NCI-H187 (cell line): ENCODE results near the gene NSMCE3.

Source experiments
- DNase-seq, 2 experiments: peaks; one replicate each; lab custom pipeline; 2025; lab: John Stamatoyannopoulos, UW

NSMCE3 gene

DNA sequence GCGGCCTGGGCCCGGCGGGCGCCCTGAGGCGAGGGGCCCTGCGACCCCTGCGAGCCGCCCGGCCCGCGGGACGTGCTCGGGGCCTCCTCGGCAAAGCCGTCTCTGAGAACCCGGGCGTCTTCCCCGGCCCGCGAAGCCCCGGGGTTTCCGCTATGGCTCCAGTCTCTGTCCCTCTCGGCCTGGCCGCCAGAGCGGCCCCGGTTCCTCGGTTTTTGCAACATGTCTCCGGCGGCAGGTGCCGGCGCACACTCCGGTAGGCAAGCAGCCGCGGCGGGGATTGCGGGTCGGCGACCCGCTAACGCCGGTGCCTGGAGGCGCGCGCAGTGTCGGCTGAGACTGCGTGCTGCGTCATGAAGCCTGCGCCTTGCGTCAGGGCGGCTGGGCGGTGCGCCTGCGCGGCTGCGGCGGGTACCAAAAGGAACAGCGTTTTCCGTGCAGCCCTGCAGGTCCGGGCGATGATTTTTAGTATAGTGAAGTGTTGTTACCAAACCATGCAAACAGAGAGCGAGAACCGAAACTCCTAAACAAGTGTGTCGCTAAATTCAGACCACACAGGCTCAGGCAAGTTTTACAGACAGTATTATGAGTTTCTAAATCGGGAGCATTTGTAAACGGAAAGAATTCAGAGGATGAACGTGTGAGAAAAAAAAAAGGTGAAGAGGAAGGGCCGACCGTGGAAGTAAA is at the start of gene NSMCE3:
Gene NSMCE3 (minus strand): TSS at position 338 of the 684 bp plus-strand sequence. CDS start 117 bp downstream, at position 221.
- DNase-seq = peak; percentile 27 to 30

DNA sequence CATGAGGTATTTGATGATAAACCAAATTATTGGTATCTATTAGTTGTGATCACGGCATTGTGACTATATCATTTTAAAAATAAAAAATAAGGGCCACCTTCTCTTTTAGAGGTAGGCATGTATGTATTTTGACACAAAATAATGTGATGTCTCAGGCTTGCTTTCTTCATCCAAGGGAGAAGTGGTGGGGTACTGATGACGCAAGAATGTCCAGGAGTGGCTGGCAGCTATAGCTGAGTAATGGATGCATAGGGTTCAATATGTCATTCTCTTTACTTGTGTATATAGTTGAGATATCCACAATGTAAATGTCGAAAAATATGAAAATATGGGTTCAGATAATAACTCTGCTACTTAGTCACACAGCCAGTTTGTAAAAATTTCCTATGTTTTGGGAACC is 46.8 kb upstream of the NSMCE3 start:
- DNase-seq = no peak

DNA sequence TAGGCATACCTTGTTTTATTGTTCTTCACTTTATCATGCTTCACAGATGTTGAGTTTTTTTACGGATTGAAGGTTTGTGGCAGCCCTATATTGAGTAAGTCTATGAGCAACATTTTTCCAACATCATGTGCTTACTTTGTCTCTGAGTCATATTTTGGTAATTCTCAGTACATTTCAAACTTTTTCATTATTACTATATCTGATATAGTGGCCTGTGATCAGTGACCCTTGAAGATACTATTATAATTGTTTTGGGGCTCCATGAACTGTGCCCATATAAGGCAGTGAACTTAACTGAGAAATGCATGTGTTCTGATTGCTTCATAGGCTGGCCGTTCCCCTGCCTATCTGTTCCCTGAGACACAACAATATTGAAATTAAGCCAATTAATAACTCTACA is 42.8 kb upstream of the NSMCE3 start:
- DNase-seq = no peak

DNA sequence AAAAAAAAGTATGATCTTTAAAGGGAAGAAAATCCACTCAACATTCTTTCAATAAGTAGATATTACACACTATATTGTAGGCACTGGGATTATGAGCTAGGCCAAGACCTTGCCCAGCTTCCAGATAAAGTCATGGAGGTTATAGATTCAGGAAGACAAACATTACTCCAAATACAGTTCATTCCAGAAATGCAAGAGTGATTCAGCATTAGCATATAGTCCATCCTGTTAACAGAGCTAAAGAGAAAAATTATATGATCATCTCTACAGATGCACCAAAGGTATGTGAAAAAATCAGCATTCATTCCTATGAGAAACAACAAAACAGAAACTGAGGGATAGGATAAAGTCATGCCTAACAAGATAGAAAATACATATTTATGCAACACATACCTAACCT is 42.1 kb upstream of the NSMCE3 start:
- DNase-seq = no peak

DNA sequence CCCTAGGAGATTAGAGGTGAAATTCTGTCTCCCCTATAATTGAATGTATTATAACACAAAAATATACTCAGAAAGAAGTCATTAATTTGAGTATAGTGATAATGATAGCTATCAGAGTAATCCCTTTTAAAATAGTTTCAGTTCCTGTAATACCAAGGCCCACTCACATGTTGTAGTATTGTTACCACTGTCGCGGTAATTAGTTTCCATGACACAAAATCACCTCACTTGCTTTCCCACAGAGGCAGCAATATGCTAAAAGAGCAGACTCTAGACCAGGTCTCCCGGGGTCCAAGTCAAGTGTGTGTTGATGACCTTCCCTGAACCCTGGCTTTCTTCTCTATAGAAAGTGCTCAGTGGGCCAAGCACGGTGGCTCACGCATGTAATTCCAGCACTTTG is 39.5 kb upstream of the NSMCE3 start:
- DNase-seq = no peak

DNA sequence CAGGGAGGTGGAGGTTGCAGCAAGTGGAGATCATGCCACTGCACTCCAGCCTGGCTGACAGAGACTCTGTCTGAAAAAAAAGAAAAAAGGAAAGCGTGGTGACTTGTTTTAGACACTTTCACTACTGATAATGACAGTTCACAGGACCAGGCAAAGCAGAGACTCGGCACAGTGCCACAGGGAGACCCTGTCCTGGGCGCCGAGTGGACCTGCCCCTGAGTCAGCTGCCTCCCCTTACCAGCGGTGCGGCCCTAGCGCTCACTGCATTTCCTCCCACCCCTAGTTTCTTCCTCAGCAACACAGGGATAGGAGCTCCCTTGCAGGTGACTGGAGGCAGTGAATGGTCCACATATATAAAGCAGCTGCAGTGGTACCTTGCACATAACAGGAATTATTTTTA is 38.7 kb upstream of the NSMCE3 start:
- no peak for DNase-seq

DNA sequence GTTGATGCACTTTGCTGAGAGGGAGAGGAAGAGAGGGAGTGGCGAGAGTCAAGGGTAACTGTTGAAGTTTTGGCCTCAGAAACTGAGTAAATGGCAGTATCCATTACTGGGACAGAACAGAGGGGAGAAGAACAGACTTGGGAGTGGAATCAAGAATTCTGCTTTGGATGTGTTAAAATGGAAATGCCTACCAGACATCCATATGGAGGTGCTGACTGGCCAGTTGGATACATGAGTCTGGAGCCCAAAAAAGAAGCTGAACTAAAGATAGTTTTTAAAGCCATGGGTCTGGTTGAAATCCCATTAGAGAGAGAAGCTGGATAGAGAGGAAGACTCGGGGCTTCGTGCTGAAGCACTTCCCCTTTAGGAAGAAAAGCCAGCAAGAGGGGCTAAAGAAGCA is 35.9 kb upstream of the NSMCE3 start:
- no peak for DNase-seq

DNA sequence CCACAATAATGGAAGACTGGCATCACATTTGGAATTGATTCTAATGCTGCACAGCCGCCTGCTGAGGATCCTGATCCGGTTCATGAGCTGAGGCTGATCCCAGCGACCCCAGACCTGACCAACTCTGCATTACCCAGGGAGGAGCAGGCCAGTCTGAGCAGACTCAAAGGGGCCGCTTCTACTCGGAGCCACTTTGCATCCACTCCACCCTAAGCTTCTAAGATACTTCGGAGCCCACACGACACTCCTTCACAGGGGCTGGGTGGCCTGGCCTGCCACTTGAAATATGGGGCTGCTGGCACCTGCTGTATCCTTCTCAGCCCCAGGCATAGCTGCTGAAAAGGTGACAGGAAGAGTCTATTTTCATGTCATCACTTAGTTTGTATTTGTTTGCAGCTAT is 33.2 kb upstream of the NSMCE3 start:
- no peak for DNase-seq

DNA sequence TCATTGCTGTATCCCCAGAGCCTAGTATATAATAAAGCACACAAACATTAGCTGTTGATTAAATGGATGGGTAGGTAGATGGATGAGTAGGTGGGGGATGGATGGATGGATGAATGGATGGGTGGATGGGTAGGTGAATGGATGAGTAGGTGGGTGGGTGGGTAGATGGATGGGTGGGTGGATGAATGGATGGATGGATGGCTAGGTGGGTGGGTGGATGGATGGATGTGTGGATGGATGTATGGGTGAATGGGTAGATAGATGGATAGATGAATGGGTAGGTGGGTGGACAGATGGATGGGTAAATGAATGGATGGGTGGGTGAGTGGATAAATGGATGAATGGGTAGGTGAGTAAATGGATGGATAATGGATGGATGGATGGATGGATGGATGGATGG is 30.2 kb upstream of the NSMCE3 start:
- DNase-seq = no peak

DNA sequence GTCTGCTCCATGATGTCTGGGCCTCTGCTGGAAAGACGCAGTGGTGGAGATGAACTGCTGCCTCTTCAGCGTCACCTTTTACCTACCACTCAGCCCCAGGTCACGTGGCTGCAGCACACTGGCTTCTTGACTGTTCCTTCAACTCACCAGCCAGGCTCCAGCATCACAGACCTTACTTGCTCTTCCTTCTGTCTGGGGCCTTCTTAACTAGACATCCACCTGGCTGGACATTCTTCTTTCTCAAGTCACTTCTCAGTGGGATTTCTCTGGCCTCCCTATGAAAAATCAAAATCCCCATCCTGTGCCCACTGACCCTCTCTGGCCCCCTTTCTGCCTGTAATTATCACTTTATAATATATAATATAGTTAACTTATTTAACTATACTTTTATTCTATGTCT is 29.7 kb upstream of the NSMCE3 start:
- DNase-seq = no peak

DNA sequence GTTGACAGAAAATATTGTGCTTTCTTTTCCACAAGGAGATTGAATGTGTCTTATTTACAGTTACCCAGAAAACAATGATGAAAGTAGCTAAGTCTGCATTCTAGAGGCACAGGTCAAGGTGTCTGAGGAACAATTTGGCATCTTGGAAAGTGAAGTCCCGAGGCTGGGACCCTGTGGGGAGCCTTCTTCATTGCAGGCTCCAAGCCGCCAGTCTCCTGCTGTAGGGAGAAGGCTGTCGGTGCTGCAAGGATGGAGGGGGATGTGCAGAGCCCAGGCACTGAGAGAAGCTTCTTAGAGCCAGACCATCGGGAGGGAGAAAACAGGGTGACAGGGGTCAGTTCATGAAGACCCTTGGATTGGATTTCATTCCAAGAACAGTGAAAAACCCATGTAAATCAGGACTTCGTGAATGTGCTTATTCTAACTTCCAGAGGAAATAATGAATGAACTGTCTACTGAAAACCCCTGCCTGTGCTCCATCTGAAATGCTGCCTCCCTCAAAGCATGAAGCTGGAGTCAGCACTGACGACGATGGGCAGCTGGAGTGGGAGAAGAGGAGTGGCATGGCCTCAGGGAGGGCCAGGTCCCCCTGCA is 25.2 kb upstream of the NSMCE3 start:
- no peak for DNase-seq

DNA sequence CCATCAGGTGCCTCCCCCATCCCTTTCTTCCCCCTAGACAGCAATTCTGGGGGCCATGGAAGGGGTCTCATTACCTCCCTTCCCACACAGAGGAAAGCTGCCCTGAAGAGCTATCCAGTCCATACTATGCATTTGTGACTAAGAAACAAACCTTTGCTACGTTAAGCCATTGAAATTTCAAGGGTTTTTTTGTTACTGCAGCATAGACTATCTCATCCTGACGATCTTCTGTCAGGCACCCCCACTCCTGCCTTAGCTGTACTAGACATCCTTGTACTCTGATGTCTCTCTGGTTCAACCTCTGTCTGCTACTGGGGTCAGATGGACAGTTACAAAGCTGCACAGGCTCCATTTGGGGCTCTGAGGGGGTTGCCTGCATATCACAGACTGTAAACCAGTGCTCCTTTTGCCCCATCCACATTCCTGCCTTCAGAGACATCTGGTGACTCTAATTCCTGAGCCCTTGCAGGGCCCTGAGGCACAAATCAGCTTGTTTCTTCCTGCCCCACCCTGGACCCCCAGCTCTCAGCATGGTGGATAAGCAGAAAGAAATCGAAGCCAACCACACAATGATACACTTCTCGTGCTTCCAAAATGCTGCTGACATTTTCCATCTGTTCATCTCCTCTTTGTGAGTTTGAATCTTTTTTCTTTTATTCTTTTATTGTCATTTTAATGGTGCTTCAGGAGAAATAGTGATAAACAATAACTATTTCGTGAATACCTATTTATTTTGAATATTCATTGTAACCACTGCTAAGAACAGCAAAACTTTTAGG is 21.6 kb upstream of the NSMCE3 start:
- DNase-seq = no peak

DNA sequence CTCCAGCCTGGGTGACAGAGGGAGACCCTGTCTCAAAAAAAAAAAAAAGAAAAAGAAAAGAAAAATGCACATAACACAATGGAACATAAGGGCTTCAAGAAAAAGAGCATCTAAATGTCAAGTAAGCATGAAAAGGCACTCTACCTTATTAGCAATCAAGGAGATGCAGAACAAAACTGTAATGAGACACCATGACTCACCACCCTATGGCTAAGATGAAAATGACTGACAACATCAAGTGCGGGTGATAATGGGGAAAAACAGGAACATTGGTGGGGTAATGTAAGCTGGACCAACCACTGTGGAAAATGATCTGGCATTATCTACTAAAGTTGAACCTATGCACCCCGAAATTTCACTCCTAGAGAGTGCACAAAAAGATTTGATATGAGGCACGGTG is 19.6 kb upstream of the NSMCE3 start:
- DNase-seq = no peak

DNA sequence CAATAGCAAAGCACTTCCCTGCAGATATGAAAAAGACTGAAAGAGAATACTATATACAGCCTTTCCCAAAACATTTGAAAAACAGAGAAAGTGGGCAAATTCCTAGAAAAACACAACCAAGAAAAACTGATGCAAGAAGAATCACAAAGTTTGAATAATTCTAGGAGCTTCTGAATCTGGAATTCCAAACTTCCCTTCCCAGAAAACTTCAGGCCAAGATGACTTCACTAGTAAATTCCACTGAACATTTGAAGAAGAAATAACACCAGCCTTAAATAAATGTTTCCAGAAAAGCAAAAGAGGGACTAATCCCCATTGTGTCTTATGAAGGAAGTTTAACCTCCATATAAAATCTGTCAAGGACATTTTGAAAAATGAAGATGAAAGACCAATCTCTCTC is 15.8 kb upstream of the NSMCE3 start:
- DNase-seq = no peak

DNA sequence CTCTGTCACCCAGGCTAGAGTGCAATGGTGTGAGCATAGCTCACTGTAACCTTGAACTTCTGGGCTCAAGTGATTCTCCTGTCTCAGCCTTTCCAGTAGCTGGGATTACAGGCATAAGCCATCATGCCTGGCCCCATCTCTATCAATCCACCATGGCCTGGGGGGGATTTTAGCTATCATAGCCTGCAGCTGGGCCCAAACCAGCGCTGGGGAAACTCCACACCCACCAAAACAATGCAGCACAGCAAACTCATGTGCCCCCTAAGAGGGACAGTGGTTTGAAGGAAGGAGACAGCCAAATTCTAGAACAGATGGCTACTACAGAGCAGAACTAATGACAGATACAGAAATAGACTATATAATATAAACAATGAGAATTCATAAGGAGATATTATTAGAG is 13.8 kb upstream of the NSMCE3 start:
- DNase-seq = no peak

DNA sequence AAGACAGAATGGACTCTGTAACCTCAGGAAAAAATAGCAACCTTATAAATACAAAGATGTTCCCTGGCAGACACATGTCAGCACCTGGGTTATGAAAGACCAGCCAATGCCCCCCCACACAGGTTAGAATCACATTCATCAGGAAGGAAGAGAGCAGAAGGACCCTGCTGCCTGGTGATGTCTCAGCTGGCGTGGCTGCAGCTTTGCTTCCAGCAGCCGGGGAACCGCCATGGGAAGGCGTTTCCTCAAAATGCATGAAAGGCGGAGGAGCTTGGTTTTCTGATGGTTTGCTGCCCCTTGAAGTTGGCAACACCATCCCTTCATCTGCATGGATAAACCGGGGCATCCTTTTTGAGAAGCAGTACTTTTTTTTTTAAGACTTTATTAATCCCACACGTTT is 10.9 kb upstream of the NSMCE3 start:
- DNase-seq = no peak

DNA sequence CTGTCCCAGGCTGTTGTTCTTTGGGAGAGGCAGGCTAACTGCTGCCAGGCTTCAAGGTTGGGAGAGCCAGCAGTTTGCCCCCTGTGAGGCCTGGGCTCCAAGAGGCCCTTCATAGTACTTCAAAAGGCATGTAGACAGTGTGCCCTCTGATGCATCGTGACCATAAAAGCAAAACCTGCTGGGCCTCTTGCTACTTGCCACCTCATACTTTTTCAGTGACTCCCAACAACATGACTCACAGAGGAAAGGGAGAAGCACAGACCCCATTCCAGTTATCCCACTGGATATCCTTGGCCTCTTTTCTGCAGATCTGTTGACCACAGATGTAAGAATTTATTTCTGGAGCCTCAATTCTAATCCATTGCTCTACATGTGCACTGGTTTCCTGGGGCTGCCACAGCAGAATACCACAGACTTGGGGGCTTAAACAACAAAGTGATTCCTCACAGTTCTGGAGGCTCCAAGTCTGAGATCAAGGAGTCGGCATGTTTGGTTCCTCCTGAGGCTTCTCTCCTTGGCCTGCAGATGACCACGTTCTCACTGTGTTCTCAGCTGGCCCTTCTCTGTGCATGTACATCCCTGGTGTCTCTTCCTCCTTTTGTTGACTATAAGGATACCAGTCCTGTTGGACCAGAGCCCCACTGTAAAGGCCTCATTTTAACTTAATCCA is 8.9 kb upstream of the NSMCE3 start:
- DNase-seq = no peak

DNA sequence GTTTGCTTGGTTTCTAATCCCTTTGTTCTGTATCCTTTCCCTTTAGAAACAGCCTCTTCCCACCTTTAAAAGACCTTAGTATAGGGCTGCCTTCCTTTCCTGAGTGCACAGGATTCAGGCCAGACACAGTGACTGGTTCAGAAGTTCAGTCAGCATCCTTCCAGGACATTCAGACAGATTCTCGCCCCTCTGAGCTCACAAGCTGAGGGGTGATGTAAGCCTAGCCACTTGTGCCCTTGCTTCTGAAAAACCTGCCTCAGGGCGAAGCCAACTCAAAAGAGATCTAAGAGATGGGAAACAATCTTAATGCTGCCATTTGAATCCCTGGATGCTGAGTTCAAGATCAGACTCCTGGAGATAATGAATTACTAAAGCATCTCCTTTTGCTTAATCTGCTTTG is 6.7 kb upstream of the NSMCE3 start:
- DNase-seq = no peak

DNA sequence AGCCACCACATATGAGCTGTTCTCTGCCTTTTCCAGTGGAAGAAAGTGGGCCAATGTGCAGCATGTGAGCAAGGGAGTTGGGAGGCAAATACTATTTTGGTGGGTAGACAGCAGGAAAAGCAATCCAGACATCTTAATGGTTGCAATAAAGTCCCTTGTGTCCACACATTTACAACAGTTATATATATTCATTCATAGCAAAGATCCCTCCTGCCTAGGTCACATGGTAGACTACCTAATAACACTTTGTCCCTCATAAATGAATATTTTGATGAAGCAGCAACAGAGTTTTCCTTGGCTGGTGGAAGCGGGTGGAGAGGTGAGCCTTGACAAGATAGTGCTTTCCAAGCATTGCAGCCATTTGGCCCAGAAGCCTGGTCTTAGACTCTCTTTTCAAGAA is 6.2 kb upstream of the NSMCE3 start:
- no peak for DNase-seq

DNA sequence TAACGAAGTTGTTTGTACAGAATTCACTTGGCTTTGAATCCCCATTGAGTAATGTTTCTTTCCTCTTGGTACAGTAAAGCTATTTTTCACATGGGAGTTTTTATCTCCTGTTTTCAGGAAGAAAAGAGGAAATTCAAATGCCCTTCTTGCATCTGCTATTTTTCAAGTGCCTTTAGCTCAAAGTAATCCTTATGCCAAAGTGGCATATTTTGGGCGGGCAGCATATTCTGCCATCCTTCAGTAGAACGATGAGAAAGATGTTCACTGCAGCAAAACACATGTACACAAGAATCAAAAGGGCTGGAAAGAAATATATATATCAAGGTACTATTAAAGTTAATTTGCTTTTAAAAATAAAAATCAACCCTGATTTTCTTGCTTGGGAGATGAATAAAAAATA is 5.3 kb upstream of the NSMCE3 start:
- no peak for DNase-seq

DNA sequence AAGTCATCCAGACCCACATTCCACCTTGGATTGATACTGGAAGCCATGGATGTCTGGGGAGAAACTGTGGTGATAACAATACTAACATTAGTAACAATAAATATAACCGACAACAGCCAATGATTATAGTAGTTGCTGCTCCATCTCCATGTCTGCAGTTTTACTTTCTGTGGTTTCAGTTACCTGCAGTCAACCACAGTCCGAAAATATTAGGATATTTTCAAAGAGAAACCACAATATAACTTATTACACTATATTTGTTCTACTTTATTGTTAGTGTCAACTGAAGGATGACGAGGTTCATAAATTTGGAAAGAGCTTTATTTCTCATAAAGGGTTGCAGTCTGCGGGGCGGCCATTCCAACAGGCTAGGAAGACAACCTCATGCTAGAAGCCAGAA is 2.6 kb upstream of the NSMCE3 start:
- DNase-seq = no peak

DNA sequence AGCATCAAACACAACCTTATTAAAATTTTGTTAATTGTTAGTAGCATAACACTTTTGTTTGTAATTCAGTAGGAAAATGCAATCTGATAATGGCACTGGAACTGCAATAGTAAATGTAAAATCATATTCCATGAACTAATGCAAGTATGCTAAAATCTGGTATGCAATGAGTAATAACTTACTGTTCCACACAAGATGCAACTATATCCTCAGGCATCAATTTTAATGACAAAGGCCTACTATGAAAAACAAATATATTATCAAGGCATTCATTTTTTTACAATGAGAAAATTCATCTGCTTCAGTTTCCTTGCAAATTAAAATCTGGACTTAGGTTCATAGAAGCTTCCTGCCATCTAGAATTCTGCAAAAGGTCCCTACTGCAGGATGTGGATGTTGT is 1.4 kb upstream of the NSMCE3 start:
- DNase-seq = no peak
